MV-4-11 (cell line): ENCODE data around the gene FGB.
"Not testable (repeated sequence)": the region's sequence is repeated elsewhere in the genome, so short reads cannot be mapped to it uniquely, and the experiment has no call there.

Source experiments
- DNase-seq: peaks from one replicate; lab custom pipeline; 2025; lab: John Stamatoyannopoulos, UW

The FGB gene

GRCh38 chr4:154566639-154567204, 3.9 kb downstream of the FGB start:
- no peak for DNase-seq

GRCh38 chr4:154569028-154569427, 6.2 kb downstream of the FGB start:
- no peak for DNase-seq

GRCh38 chr4:154569584-154569983, 6.8 kb downstream of the FGB start:
- DNase-seq: no peak

- DNase-seq: no peak
These were observed 10.5 kb downstream of the FGB start for GRCh38 chr4:154573190-154573870.

GRCh38 chr4:154574311-154574710, 11.5 kb downstream of the FGB start:
- no peak for DNase-seq

GRCh38 chr4:154577324-154577723, 14.5 kb downstream of the FGB start:
- DNase-seq: no peak

- DNase-seq: no peak
These were observed 16.1 kb downstream of the FGB start for GRCh38 chr4:154578919-154579318.

GRCh38 chr4:154579927-154580326, 17.1 kb downstream of the FGB start:
- DNase-seq: no peak

- no peak for DNase-seq
These were observed 19.9 kb downstream of the FGB start for GRCh38 chr4:154582723-154583122.

- no peak for DNase-seq
These were observed 20.4 kb downstream of the FGB start for GRCh38 chr4:154583230-154583629.

- DNase-seq: no peak
These were observed 20.9 kb downstream of the FGB start for GRCh38 chr4:154583677-154584076.

- DNase-seq: no peak
These were observed 21.4 kb downstream of the FGB start for GRCh38 chr4:154584259-154584658.

GRCh38 chr4:154585369-154586018, 22.7 kb downstream of the FGB start:
- DNase-seq: no peak

GRCh38 chr4:154586296-154587033, 23.7 kb downstream of the FGB start:
- DNase-seq: no peak

- no peak for DNase-seq
These were observed 25.4 kb downstream of the FGB start for GRCh38 chr4:154588198-154588597.

- DNase-seq: no peak
These were observed 26.7 kb downstream of the FGB start for GRCh38 chr4:154589296-154590197.

GRCh38 chr4:154590329-154591006, 27.7 kb downstream of the FGB start, which contains the start of gene FGA:
Gene FGA (minus strand): TSS chr4:154590742. CDS start chr4:154590687, 55 bp downstream.
- no peak for DNase-seq

GRCh38 chr4:154591890-154592289, 29.1 kb downstream of the FGB start:
- DNase-seq: no peak

GRCh38 chr4:154593868-154594267, 31.1 kb downstream of the FGB start:
- DNase-seq: no peak

GRCh38 chr4:154594343-154594742, 31.5 kb downstream of the FGB start:
- DNase-seq: not testable (repeated sequence)

GRCh38 chr4:154595807-154596206, 33.0 kb downstream of the FGB start:
- no peak for DNase-seq
